Measurements from ENCODE around the gene POLR1D.

GRCh38 chr13:27599096-27599495 is 22.6 kb upstream of the POLR1D start:
- TF ChIP-seq CTCF (IDR thresholded peaks at IDR 0.05), result no peak
- TF ChIP-seq POLR2A (IDR thresholded peaks at IDR 0.05), result no peak
- TF ChIP-seq POLR2AphosphoS5 (IDR thresholded peaks at IDR 0.05), result no peak

Measured in prostate gland (tissue), 2 donors.